ENCODE data around the gene PLEKHA6. TPM values are rescaled to one million over a fixed set of nuclear protein-coding genes. Genes with fewer than 3 reads are reported as not detected.

Gene PLEKHA6
- total RNA-seq, 4 donors from 2014 or later: 4.3 to 13.2 (median 7.7) TPM

- TF ChIP-seq POLR2A (IDR thresholded peaks at IDR 0.05) (no peak), CTCF (IDR thresholded peaks at IDR 0.05 in 4 of 5, conservative IDR thresholded peaks at IDR 0.05 in 1 of 5) (no peak)
- peaks cover 0 to 6% of the 10 kb centered on the region in 2 donors for H3K4me1 ChIP-seq
- in situ Hi-C loops (cut with MboI; ENCODE audit: low sequenced_read_pairs in 4 of 4): loop anchor here in 1 of 4 donors (25.0 kb wide), 1 partner anchor 145 kb away; the partner anchor contains the start of gene PLEKHA6
- DNase-seq: no peak
- H3K9me3 ChIP-seq: no peaks in the 10 kb centered on the region
- no peaks in the 10 kb centered on the region for H3K36me3 ChIP-seq
- intact Hi-C loops (cut with DNase I; ENCODE audit: low total_unique reads): no loop called here
- H3K4me3 ChIP-seq: no peak overlapping the region
- peaks cover 5 to 13% (median 8%) of the 10 kb centered on the region in 3 donors for H3K27me3 ChIP-seq
- H3K27ac ChIP-seq: no peak overlapping the region
- ATAC-seq: no peak
These were observed 142.7 kb downstream of the PLEKHA6 start for GRCh38 chr1:204216880-204217647.

GRCh38 chr1:204216236-204216635 lies 143.5 kb downstream of the PLEKHA6 start:
- Histone ChIP-seq H3K4me1 (peaks cover 0 to 6% of the 10 kb centered on the region in 2 donors), H3K9me3 (no peaks in the 10 kb centered on the region), H3K36me3 (no peaks in the 10 kb centered on the region), H3K4me3 (no peak overlapping the region), H3K27ac (no peak overlapping the region), H3K27me3 (peaks cover 5 to 13% (median 8%) of the 10 kb centered on the region in 3 donors)
- ATAC-seq (no peak), DNase-seq (no peak)
- intact Hi-C loops (cut with DNase I; ENCODE audit: low total_unique reads) (no loop called here), in situ Hi-C loops (cut with MboI; ENCODE audit: low sequenced_read_pairs in 4 of 4) (loop anchor here in 1 of 4 donors (25.0 kb wide), 1 partner anchor 146 kb away; the partner anchor contains the start of gene PLEKHA6)
- TF ChIP-seq POLR2A (IDR thresholded peaks at IDR 0.05): no peak
- no peak for TF ChIP-seq CTCF (IDR thresholded peaks at IDR 0.05 in 4 of 5, conservative IDR thresholded peaks at IDR 0.05 in 1 of 5)

- H3K4me1 ChIP-seq: peaks cover 0 to 6% of the 10 kb centered on the region in 2 donors
- in situ Hi-C loops (cut with MboI; ENCODE audit: low sequenced_read_pairs in 4 of 4): loop anchor here in 3 of 4 donors (5.0 to 25.0 kb wide), 2 partner anchors 148 kb away; partner anchors contain the start of gene PLEKHA6 (in 1 of the 3)
- intact Hi-C loops (cut with DNase I; ENCODE audit: low total_unique reads): loop anchor here (1.0 to 5.0 kb wide), 2 partner anchors 93 to 149 kb away; no protein-coding TSS in a partner anchor
- H3K27me3 ChIP-seq: peaks cover 5 to 13% (median 8%) of the 10 kb centered on the region in 3 donors
- H3K4me3 ChIP-seq: peak within 1 kb of the TSS in 3 of 4 donors; percentile 15 to 47 (median 40)
- DNase-seq (peak; percentile 28 to 34), ATAC-seq (peak; percentile 56 to 62)
- no peak within 1 kb of the TSS for H3K27ac ChIP-seq
- H3K9me3 ChIP-seq: no peaks in the 10 kb centered on the region
- no peaks in the 10 kb centered on the region for H3K36me3 ChIP-seq
- TF ChIP-seq CTCF (IDR thresholded peaks at IDR 0.05 in 4 of 5, conservative IDR thresholded peaks at IDR 0.05 in 1 of 5) (peak; percentile 14 to 59 (median 53)), POLR2A (IDR thresholded peaks at IDR 0.05) (no peak)
These were observed 145.8 kb downstream of the PLEKHA6 start, which contains the start of gene GOLT1A for GRCh38 chr1:204213668-204214662. TSS of gene GOLT1A (minus strand) at chr1:204213988. CDS start at chr1:204213906, 82 bp downstream.

DNA sequence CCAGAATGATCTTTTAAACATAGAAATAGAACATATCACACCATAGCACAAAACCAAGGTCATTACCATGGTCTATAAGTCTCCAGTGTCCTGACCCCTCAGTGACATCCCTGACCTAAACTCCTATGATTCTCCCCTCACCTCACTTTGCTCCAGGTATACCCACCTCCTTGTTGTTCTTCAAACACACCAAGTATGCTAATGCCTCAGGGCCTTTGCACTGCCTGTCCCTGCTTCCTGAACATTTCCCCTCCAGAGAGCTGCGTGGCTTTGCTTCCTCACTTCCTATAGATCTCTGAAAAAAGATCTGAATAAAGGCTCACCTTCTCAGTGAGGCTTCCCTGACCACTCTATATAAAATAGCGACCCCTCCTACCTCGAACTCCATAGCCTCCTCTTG lies 147.0 kb downstream of the PLEKHA6 start:
- ATAC-seq (no peak), DNase-seq (no peak)
- Histone ChIP-seq H3K36me3 (no peaks in the 10 kb centered on the region), H3K9me3 (no peaks in the 10 kb centered on the region), H3K27me3 (peaks cover 5 to 13% (median 8%) of the 10 kb centered on the region in 3 donors), H3K4me3 (no peak overlapping the region), H3K4me1 (peaks cover 0 to 6% of the 10 kb centered on the region in 2 donors), H3K27ac (no peak overlapping the region)
- in situ Hi-C loops (cut with MboI; ENCODE audit: low sequenced_read_pairs in 4 of 4) (loop anchor here in 3 of 4 donors (5.0 to 25.0 kb wide), 2 partner anchors 150 kb away; partner anchors contain the start of gene PLEKHA6 (in 1 of the 3)), intact Hi-C loops (cut with DNase I; ENCODE audit: low total_unique reads) (loop anchor here (5.0 kb wide), 1 partner anchor 95 kb away; no protein-coding TSS in a partner anchor)
- TF ChIP-seq POLR2A (IDR thresholded peaks at IDR 0.05) (no peak), CTCF (IDR thresholded peaks at IDR 0.05 in 4 of 5, conservative IDR thresholded peaks at IDR 0.05 in 1 of 5) (no peak)
